ENCODE data around the gene UTS2B. TPM values are rescaled to one million over a fixed set of nuclear protein-coding genes. Genes with fewer than 3 reads are reported as not detected.

Gene UTS2B
- total RNA-seq, 1 experiment from 2014 or later = 4.7 TPM

- no peaks in the 10 kb centered on the region for H3K9me3 ChIP-seq (ENCODE audit: low read depth, low read length, poor library complexity, severe bottlenecking)
- H3K27ac ChIP-seq (ENCODE audit: low read depth, low read length, poor library complexity, severe bottlenecking) = no peak overlapping the region
- no peak overlapping the region for H3K4me3 ChIP-seq (ENCODE audit: low read depth, low read length, poor library complexity, severe bottlenecking)
- H3K27me3 ChIP-seq (replicated peaks; ENCODE audit: insufficient read depth, low read depth, low read length, poor library complexity) = no peaks in the 10 kb centered on the region
- H3K36me3 ChIP-seq (ENCODE audit: insufficient read depth, low read length, poor library complexity, severe bottlenecking) = no peaks in the 10 kb centered on the region
- no peak for DNase-seq (ENCODE audit: low spot score)
- ChIA-PET CTCF (no interaction called here), POLR2A (ENCODE audit: low non-redundant PET) (no interaction called here)
- BruUV-seq (replicated peaks) = no TSS peak
- H3K4me1 ChIP-seq (ENCODE audit: insufficient read depth, low read length, poor library complexity, severe bottlenecking) = peaks cover 27% of the 10 kb centered on the region
- no peak for TF ChIP-seq CTCF (conservative IDR thresholded peaks at IDR 0.05; ENCODE audit: low read depth, low read length)
- no peak for TF ChIP-seq EZH2 (IDR thresholded peaks at IDR 0.05; ENCODE audit: borderline replicate concordance, low read depth, low read length, poor library complexity, severe bottlenecking)
- intact Hi-C loops (cut with micrococcal nuclease; ENCODE audit: unreplicated experiment) = loop anchor here (10.0 kb wide), 1 partner anchor 534 kb away; no protein-coding TSS in a partner anchor
Measured at GRCh38 chr3:191238321-191238817, 92.0 kb downstream of the UTS2B start.

- Histone ChIP-seq H3K36me3 (ENCODE audit: insufficient read depth, low read length, poor library complexity, severe bottlenecking) (no peaks in the 10 kb centered on the region), H3K4me1 (ENCODE audit: insufficient read depth, low read length, poor library complexity, severe bottlenecking) (peaks cover 16% of the 10 kb centered on the region), H3K27ac (ENCODE audit: low read depth, low read length, poor library complexity, severe bottlenecking) (no peak overlapping the region), H3K27me3 (replicated peaks; ENCODE audit: insufficient read depth, low read depth, low read length, poor library complexity) (no peaks in the 10 kb centered on the region), H3K4me3 (ENCODE audit: low read depth, low read length, poor library complexity, severe bottlenecking) (no peak overlapping the region), H3K9me3 (ENCODE audit: low read depth, low read length, poor library complexity, severe bottlenecking) (no peaks in the 10 kb centered on the region)
- no TSS peak for BruUV-seq (replicated peaks)
- ChIA-PET POLR2A (ENCODE audit: low non-redundant PET) (no interaction called here), CTCF (no interaction called here)
- DNase-seq (ENCODE audit: low spot score) = no peak
- no peak for TF ChIP-seq EZH2 (IDR thresholded peaks at IDR 0.05; ENCODE audit: borderline replicate concordance, low read depth, low read length, poor library complexity, severe bottlenecking)
- no peak for TF ChIP-seq CTCF (conservative IDR thresholded peaks at IDR 0.05; ENCODE audit: low read depth, low read length)
- intact Hi-C loops (cut with micrococcal nuclease; ENCODE audit: unreplicated experiment) = loop anchor here (10.0 kb wide), 1 partner anchor 532 kb away; no protein-coding TSS in a partner anchor
Measured at GRCh38 chr3:191237047-191237882, 93.1 kb downstream of the UTS2B start.

- DNase-seq (ENCODE audit: low spot score) = no peak
- H3K27me3 ChIP-seq (replicated peaks; ENCODE audit: insufficient read depth, low read depth, low read length, poor library complexity) = no peaks in the 10 kb centered on the region
- TF ChIP-seq CTCF (conservative IDR thresholded peaks at IDR 0.05; ENCODE audit: low read depth, low read length) = no peak
- TF ChIP-seq EZH2 (IDR thresholded peaks at IDR 0.05; ENCODE audit: borderline replicate concordance, low read depth, low read length, poor library complexity, severe bottlenecking) = no peak
- intact Hi-C loops (cut with micrococcal nuclease; ENCODE audit: unreplicated experiment) = loop anchor here (10.0 kb wide), 1 partner anchor 532 kb away; no protein-coding TSS in a partner anchor
- POLR2A ChIA-PET (ENCODE audit: low non-redundant PET) = no interaction called here
- BruUV-seq (replicated peaks) = no TSS peak
- no peaks in the 10 kb centered on the region for H3K9me3 ChIP-seq (ENCODE audit: low read depth, low read length, poor library complexity, severe bottlenecking)
- H3K27ac ChIP-seq (ENCODE audit: low read depth, low read length, poor library complexity, severe bottlenecking) = no peak overlapping the region
- H3K4me1 ChIP-seq (ENCODE audit: insufficient read depth, low read length, poor library complexity, severe bottlenecking) = peaks cover 15% of the 10 kb centered on the region
- no peaks in the 10 kb centered on the region for H3K36me3 ChIP-seq (ENCODE audit: insufficient read depth, low read length, poor library complexity, severe bottlenecking)
- H3K4me3 ChIP-seq (ENCODE audit: low read depth, low read length, poor library complexity, severe bottlenecking) = no peak overlapping the region
- CTCF ChIA-PET = no interaction called here
Measured at GRCh38 chr3:191236646-191237045, 93.7 kb downstream of the UTS2B start.

Data from A673 (cell line).